HG03135 (cell line): ENCODE data around the gene VSIG2.

Experiments used
- ATAC-seq: cut with Tn5 transposase; IDR thresholded peaks from one replicate; pipeline ENCODE4 v1.9.1; 2021; ENCODE audit warnings: mild to moderate bottlenecking, moderate library complexity; ENCODE audit not compliant: unreplicated experiment

Gene VSIG2

GRCh38 chr11:124749912-124750311 is 2.1 kb downstream of the VSIG2 start:
- ATAC-seq, result no peak

DNA sequence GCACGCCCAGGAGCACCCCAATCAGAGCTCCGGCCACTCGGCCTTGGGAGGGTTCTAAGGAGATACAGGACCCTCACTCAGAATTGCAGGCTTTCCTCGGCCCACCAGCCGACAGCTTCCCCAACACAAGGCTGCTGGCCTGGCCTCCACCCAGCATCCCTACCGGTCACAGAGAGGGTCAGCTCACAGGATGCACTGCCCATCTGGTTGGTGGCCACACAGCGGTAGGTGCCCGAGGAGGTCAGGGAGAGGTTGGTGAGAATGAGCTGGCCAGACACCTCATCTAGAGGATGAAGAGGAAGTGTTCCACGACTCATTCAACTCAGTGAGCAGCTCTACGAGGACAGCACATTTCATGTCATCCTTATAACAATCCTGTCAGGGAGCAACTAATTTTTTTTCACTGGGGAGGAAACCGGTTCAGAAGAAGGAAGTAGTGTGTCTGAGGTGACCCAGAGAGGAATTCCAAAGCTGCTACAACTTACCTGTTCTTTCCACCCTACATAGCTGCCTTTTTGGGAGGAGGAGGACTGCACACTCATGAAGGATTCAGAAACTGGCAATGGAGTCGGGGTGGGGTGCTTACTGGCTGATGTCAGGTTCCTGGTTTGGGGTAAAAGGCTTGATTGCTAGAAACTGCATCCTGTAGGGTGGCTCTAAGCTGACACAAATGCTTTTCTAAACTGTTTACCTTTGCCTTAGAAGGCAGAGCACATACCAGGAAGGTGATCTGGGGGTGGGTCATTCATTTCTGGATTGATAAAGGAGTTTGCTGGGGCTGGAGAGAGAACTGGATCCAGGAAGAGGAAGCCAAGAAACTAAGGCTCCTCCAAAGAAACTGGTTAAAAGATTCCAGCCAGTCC is 3.3 kb downstream of the VSIG2 start:
- ATAC-seq, result no peak

GRCh38 chr11:124748100-124748418 is 4.0 kb downstream of the VSIG2 start:
- no peak for ATAC-seq

DNA sequence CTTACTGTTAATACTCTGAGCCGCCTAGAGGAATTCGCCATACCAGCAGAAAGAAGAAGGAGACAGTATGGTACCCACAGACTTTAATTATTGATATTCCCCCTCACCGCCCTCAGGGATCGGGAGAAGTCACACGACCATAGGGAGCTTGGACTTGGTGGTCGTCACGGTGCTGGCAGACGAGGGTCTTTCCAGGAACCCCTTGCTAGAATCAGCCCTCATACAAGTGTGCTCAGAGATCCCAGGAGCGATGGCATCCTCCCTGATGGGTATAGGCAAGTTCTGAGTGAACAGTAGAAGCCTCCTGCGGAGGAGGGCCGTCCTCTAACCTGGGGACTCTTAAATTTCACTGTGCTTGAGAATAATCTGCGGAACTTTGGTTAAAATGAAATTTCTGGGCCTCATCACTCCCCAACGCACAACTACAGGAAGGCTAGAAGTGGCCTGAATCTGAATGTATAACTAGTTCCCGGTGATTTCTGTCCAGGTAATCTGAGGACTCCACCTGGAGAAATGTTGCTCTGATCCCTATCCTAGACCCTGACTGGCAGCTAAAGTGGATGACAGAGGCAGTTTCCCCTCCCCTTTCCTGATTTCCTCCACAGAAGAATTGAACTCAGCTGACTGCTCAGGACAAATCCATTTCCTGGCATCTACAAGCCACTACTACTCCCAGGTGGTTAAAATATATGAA is 4.5 kb downstream of the VSIG2 start:
- ATAC-seq, result no peak

- ATAC-seq, result peak; percentile 92
Measured at GRCh38 chr11:124746621-124747243, 5.3 kb downstream of the VSIG2 start.

DNA sequence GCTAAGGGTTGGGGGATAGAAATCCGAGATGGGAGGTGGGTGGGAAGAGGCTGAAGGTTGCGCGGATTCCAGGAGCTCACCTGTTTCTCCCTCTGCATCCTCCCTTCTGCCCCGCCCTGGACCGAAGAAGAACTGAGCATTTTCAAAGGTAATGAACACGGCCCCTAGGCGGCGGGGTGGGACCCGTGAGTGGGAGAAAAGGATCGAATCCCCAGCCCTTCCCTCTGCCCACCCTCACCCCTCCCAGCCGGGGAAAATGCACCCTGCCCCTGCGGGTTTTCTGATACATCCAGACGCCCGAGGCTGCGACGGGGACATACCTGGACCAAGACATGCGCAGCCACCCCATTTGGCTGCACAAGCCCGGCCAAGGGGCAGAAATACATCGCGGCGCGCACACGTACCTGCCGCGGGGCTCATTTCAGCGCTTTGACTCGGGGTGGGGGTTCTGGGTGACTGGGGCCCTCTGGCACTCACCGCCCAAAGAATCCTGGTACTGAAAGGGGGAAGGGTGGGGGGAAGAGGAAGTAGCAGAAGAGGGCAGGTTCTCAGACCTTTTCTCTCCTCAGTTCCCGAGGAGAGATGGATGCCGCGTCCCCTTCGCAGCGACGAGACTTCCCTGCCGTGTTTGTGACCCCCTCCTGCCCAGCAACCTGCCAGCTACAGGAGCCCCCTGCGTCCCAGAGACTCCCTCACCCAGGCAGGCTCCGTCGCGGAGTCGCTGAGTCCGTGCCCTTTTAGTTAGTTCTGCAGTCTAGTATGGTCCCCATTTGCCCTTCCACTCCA is 6.0 kb downstream of the VSIG2 start:
- peak; percentile 7 for ATAC-seq

DNA sequence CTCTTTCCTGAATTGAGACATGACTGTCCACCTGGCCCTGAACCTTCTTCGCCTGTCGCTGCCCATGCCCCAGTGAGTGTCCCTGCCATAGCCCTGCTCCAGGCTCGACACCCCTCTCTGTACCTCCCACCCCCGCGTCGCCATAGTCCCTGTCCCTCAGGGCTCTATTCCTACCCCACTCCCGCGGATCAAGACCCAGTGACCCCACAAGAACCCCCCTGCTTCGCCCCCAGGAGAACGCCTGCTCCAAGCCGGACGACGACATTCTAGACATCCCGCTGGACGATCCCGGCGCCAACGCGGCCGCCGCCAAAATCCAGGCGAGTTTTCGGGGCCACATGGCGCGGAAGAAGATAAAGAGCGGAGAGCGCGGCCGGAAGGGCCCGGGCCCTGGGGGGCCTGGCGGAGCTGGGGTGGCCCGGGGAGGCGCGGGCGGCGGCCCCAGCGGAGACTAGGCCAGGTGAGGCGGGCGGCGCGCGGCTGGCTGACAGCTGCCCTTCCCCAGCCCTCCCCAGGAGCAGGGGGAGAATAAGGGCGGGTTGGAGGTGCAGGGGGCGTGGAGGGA is 6.7 kb downstream of the VSIG2 start:
- no peak for ATAC-seq

GRCh38 chr11:124743050-124743449 is 9.0 kb downstream of the VSIG2 start:
- no peak for ATAC-seq

GRCh38 chr11:124742555-124742954 is 9.5 kb downstream of the VSIG2 start:
- no peak for ATAC-seq

GRCh38 chr11:124740277-124740882 is 11.7 kb downstream of the VSIG2 start:
- peak; percentile 42 for ATAC-seq

DNA sequence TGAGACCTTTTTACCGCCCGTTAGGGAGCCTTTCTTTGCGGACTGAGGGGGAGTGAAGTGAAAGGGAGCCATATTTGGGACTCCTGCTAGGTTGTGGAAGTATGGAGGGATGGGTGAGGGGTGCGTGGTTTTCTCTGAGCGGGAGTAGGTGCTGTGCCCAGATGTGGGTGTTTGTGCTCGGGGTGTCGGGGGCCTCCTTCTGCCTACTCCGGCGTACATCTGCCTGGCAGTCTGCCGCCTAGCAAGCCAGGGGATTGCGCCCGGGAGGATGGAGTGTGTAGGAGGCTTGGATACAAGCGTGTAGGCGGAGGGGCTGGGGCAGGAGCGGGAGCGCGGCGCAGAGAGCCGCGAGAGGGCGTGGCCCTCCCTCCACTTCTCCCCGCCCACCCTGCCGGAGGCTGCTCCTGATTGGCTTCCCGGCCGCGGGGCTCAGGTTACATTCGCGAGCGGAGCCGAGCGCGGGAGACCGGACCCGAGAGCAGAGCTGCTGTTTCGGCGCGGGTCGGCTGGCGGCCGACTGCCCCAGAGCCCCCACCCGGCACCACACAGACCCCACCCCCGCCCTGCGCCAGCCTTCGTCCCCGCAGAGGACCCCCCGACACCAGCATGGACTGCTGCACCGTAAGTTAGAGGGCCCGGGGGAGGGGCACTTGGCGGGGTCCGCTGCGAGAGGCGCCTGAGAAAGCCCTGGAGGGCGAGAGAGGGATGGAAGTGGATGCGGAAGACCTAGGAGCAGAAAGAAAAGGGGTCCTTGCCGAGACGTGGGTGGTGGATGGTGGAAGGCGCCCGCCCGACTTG is 12.4 kb downstream of the VSIG2 start, which contains the start of gene NRGN:
Gene NRGN, plus strand, starts transcription at position 464 of the 798 bp plus-strand sequence. Its CDS starts 143 bp downstream, at position 607.
- peak; percentile 98 for ATAC-seq

GRCh38 chr11:124738713-124739478 is 13.2 kb downstream of the VSIG2 start:
- no peak for ATAC-seq

GRCh38 chr11:124737638-124738305 is 14.3 kb downstream of the VSIG2 start:
- ATAC-seq, result no peak

DNA sequence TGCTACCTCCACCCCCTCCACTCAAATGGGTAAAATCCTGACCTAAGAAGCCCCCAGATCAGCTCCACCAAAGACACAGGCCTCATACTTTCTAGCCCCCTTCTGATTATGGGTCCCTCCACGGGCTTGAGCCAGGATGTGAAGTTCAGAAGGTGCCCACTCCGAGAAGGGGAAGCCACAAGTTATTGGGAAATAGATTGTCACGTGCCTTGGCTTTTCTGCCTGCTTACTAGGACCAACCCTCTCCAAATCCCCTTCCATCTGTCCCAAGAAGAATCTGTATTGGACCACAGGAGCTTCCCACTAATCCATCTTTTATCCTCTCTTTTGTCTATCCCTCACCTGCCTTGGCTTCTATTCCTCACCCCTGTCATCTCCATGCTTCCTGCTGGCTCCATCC is 15.3 kb downstream of the VSIG2 start:
- no peak for ATAC-seq

DNA sequence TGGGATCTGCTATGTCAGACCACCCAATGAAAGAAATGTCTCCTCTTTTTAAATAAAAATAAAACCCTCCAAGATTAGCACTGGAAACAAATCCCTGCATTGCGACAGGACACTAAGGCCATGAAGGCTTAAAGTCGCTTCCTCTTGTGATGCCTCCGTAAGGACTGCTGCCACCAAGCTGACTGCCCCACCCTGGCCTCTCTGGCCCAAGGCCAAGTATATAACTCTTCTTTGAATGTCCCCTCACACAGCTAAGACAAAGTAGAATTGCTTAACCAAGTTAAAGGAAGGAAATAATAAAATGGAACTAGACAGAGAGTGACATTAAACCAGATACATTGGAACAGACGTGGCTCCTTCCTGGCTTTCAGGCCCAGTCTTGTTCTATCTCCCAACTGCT is 19.8 kb downstream of the VSIG2 start:
- ATAC-seq, result no peak

DNA sequence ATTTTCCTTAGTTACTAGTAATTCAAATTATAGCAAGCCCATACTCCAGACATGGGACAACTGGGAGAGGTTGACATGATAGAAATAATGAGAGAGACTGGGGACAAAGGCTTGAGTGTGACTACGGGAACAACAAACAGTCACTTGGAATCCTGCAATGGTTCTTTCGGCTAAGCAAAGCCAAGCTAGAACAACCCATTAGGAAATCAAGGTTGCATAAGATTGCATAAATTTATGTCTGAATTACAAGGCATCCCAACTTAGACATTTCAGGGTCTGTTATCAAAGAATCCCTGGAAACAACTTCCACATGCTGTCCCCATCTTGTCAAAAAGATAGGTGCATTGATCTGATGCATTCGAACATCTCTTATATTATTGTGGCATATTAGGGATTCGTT is 22.5 kb downstream of the VSIG2 start:
- ATAC-seq, result no peak

- ATAC-seq, result no peak
Measured at GRCh38 chr11:124728134-124728533, 23.9 kb downstream of the VSIG2 start.

DNA sequence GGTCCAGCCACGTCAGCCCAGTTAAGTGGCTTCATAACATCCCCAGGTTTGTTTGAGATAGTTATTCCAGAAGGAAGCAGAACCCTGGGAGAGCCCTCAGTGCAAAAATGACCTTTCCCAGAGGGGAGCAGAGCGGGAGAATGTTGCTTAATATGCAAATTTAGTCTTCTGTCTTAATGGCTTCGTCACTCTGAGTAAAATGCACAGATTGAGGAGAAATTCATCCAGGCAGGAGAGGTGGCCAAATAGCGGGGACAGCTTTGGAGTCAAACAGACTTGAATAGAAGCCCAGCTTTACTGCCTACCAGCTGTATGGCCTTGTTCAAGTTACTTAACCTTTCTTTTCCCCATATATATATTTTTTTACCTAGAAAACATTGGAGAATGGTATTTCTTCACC is 24.6 kb downstream of the VSIG2 start:
- ATAC-seq, result no peak
